GM21528 (cell line): ENCODE data around the gene UCKL1.
"Not testable (repeated sequence)": the region's sequence is repeated elsewhere in the genome, so short reads cannot be mapped to it uniquely, and the experiment has no call there.

ENCODE experiments used
- ATAC-seq: cut with Tn5 transposase; IDR thresholded peaks from one replicate; pipeline ENCODE4 v1.9.1; 2021; ENCODE audit warnings: mild to moderate bottlenecking, moderate library complexity; ENCODE audit not compliant: unreplicated experiment, low FRiP score

The UCKL1 gene

DNA sequence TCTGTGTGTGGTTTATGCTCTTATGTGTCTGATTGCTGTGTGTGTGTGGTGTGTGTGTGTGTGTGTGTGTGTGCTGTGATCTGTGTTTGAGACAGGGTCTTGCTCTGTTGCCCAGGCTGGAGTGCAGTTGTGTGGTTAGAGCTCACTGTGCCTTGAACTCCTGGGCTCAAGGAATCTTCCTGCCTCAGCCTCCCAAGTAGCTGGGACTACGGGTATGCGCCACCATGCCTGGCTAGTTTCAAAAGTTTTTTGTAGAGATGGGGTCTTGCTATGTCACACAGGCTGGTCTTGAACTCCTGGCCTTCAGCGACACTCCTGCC lies 16.9 kb upstream of the UCKL1 start:
- no peak for ATAC-seq

- ATAC-seq, result no peak
Measured at GRCh38 chr20:63972312-63973159, 16.3 kb upstream of the UCKL1 start.

- not testable (repeated sequence) for ATAC-seq
Measured at GRCh38 chr20:63971960-63972311, 15.7 kb upstream of the UCKL1 start.

- no peak for ATAC-seq
Measured at GRCh38 chr20:63970714-63971431, 14.7 kb upstream of the UCKL1 start.

- no peak for ATAC-seq
Measured at GRCh38 chr20:63969838-63970713, 13.9 kb upstream of the UCKL1 start, which contains the start of gene ZNF512B. ZNF512B (minus strand) TSS chr20:63969930; CDS start chr20:63967950, 1,980 bp downstream.

- no peak for ATAC-seq
Measured at GRCh38 chr20:63968928-63969760, 12.9 kb upstream of the UCKL1 start.

GRCh38 chr20:63968136-63968927 lies 12.1 kb upstream of the UCKL1 start:
- ATAC-seq, result no peak

- no peak for ATAC-seq
Measured at GRCh38 chr20:63967330-63968135, 11.3 kb upstream of the UCKL1 start.

- ATAC-seq, result no peak
Measured at GRCh38 chr20:63966944-63967322, 10.7 kb upstream of the UCKL1 start.

DNA sequence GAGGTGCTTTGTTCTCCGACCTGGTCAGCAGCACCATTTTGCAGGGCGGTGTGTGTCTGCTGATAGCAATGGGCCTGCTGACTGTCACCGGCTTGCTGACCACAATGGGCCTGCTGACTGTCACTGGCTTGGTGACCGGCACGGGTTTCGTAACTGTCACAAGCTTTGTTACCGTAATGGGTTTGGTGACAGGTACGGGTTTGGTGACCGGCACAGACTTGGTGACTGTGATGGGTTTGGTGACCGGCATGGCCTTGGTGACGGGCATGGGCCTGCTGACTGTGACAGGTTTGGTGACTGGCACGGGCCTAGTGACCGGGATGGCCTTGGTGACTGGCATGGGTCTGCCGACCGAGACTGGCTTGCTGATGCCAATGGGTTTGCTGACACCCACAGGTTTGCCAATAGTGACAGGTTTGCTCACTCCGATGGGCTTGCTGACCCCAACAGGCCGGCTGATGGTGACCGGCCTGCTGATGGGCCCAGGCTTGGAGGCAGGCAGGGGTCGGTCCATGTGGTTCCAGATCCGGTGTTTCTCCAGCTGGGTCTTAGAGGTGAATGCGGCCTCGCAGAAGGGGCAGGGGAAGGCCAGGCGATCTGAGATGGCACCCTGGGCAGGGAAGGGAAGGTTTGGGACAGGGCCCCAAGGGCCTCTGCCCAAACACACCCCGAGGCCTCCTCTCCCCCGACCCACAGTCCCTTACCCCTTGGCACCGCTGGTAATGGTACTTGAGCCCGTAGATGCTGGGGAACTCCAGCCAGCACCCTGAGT lies 10.1 kb upstream of the UCKL1 start:
- no peak for ATAC-seq

DNA sequence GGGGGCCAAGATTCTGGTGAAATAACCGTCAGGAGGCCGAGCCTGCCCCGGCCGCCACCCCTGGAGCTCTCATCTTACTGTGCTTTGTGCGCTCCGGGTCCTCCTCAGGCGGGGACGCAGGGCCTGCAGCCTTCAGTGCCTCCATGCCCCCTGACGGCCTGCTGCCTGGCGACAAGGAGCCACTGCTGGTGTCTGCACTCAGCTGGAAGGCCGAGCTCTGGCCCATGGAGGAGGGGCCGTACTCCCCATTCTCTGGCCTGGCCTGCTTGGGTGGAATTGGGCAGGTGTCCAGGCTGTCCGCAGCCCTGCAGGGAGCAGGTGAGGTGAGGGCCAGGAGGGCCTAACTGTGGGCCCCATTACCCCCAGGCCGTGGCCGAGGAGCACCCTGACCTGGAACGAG lies 8.2 kb upstream of the UCKL1 start:
- no peak for ATAC-seq

GRCh38 chr20:63963784-63964301 lies 7.6 kb upstream of the UCKL1 start:
- no peak for ATAC-seq

DNA sequence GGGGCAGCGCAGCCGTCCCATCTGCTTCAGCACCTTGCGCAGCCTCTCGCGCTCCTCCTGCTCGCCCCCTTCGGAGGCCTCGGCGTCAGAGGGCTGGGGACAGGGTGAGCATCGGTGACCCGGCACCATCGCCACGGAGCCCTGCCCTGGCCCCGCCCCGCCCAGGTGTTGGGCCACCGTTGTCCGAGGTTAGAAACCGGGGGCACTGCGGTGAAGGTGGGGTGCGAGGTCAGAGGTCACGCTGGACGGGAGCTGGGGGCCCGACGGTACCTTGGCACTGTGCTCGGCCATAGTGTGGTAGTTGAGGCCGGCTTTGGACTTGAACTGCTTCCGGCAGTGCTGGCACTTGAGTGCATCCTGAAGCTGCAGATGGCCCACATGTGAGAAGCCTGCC lies 7.1 kb upstream of the UCKL1 start:
- no peak for ATAC-seq

DNA sequence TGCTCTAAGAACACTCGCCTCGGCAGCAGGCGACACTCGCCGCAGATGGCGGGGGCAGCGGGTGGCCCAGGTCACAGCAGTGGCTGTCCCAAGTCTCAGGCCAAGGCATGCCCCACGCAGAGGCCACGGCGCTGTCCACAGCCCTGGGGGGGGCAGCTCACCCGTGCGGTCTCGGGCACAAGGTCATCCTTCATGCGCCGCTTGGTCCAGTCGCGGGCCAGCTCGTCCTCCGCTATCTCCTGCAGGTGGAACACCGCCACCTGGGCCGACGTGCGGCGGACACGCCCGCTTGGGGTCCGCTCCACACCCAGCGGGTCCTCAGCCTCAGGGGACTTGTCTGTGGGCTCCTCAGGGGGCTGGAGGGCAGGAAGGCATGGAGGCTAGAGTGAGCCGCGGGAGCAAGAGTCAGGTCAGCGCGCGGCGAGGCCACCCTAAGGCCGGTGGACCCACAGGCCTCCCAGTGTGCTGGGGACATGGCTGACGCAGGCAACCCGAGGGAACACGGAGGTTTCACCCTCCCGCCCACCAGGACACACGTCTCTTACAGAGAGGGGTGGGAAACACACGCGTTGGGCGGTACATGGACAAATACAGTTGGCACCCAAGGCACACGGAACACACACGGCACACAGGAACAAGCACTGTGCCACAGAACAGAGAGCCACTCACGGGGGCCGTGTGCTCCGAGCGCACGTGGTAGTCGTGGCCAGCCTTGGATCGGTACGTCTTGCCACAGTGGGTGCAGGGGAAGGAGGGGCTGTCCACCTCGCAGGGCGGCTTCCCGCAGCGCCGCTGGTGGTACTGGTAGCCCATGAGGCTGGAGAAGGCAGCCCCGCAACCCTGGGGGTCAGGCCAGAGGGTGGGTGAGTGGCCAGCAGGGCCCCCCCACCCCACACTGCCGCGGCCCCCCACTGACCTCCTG lies 6.5 kb upstream of the UCKL1 start:
- ATAC-seq, result no peak

- ATAC-seq, result no peak
Measured at GRCh38 chr20:63961664-63962425, 5.6 kb upstream of the UCKL1 start.
